ENCODE data around the gene POLR3K. TPM values are rescaled to one million over a fixed set of nuclear protein-coding genes. Genes with fewer than 3 reads are reported as not detected.
A peak's percentile ranks its signal among the peaks of the same experiment; 100 is the strongest.

POLR3K gene
- total and polyA plus RNA-seq, 8 donors: 9.6 to 13.4 (median 11.3) TPM

- H3K36me3 ChIP-seq: no peaks in the 10 kb centered on the region
- H3K4me3 ChIP-seq: peak within 1 kb of the TSS; percentile 68 to 73
- H3K27me3 ChIP-seq: peaks cover 0 to 36% of the 10 kb centered on the region in 2 donors
- peak within 1 kb of the TSS; percentile 78 to 80 for H3K27ac ChIP-seq
- TF ChIP-seq, protein P1, sequence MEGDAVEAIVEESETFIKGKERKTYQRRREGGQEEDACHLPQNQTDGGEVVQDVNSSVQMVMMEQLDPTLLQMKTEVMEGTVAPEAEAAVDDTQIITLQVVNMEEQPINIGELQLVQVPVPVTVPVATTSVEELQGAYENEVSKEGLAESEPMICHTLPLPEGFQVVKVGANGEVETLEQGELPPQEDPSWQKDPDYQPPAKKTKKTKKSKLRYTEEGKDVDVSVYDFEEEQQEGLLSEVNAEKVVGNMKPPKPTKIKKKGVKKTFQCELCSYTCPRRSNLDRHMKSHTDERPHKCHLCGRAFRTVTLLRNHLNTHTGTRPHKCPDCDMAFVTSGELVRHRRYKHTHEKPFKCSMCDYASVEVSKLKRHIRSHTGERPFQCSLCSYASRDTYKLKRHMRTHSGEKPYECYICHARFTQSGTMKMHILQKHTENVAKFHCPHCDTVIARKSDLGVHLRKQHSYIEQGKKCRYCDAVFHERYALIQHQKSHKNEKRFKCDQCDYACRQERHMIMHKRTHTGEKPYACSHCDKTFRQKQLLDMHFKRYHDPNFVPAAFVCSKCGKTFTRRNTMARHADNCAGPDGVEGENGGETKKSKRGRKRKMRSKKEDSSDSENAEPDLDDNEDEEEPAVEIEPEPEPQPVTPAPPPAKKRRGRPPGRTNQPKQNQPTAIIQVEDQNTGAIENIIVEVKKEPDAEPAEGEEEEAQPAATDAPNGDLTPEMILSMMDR (IDR thresholded peaks at IDR 0.05): no peak
- intact Hi-C loops (cut with DNase I): no loop called here
- peak in 3 of 4 donors; percentile 57 to 85 (median 79) for DNase-seq
- peak; percentile 74 for ATAC-seq
- no peaks in the 10 kb centered on the region for H3K9me3 ChIP-seq
- H3K4me1 ChIP-seq: peaks cover 30 to 74% of the 10 kb centered on the region in 2 donors
Observed at GRCh38 chr16:72561-73548, 19.4 kb upstream of the POLR3K start, which contains the start of gene RHBDF1. Gene RHBDF1, minus strand, starts transcription at chr16:72631. Its CDS starts 7,616 bp downstream, at chr16:65015.

DNA sequence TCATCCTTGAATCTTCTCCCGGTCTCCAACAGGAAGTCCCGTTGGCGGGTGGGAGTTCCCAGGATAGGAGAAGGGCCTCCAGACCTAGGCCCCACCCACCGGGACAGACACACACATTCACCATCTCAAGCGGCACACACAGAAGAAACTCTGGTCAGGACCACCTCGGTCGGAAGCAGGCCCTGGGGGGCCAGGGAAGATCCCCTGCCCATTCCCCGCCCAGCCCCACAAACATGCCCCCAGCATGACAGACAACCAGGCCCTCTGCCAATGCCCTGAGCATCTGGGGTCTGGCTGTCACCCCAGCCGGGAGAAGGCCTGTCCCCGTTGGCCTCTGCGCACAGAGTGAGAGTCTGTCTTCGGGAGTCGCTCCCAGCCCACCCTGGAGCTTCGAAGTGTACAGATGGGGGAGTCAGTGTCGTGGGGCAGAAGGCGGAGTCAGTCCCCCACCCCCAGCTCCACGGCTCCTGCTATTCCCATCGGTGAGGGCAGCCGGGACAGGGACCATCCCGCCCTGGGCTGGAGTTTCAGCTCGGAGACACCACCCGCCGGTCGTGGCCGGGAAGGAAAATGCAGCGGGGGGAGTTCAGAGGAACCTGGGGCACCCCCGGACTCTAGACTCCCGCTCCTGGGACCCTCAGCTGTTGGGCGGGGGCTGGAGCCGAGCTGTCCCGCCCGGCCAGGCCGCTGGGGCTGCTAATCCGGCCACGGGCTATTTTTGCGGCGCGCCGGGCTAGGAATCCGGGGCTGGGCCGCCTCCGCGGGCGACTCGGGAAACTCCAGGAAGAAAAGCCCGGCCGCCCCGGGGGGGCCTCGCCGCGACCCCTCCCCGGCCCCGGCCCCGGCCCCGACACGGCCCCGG, 18.4 kb upstream of the POLR3K start:
- Histone ChIP-seq H3K27ac (peak overlapping the region; percentile 78 to 80), H3K36me3 (no peaks in the 10 kb centered on the region), H3K9me3 (no peaks in the 10 kb centered on the region), H3K4me1 (peaks cover 22 to 64% of the 10 kb centered on the region in 2 donors), H3K4me3 (peak overlapping the region; percentile 68 to 73), H3K27me3 (peaks cover 0 to 36% of the 10 kb centered on the region in 2 donors)
- DNase-seq (peak in 2 of 4 donors; percentile 78 to 90), ATAC-seq (peak; percentile 72)
- intact Hi-C loops (cut with DNase I): no loop called here
- TF ChIP-seq, protein P1 (IDR thresholded peaks at IDR 0.05): no peak

GRCh38 chr16:71210-71539, 17.8 kb upstream of the POLR3K start:
- no peak for DNase-seq
- Histone ChIP-seq H3K27ac (peak overlapping the region; percentile 78 to 80), H3K4me1 (peaks cover 17 to 63% of the 10 kb centered on the region in 2 donors), H3K4me3 (peak overlapping the region; percentile 68 to 73), H3K36me3 (no peaks in the 10 kb centered on the region), H3K9me3 (no peaks in the 10 kb centered on the region), H3K27me3 (peaks cover 0 to 36% of the 10 kb centered on the region in 2 donors)
- no peak for ATAC-seq
- intact Hi-C loops (cut with DNase I): no loop called here
- TF ChIP-seq, protein P1 (IDR thresholded peaks at IDR 0.05): no peak

DNA sequence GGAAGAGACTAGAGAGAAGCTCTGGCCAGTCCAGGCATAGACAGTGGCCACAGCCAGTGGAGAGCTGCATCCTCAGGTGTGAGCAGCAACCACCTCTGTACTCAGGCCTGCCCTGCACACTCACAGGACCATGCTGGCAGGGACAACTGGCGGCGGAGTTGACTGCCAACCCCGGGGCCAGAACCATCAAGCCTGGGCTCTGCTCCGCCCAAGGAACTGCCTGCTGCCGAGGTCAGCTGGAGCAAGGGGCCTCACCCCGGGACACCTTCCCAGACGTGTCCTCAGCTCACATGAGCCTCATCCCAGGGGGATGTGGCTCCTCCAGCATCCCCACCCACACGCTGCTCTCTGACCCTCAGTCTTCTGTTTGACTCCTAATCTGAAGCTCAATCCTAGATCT, 15.8 kb upstream of the POLR3K start:
- intact Hi-C loops (cut with DNase I): no loop called here
- no peak for DNase-seq

More for the DNA sequence above, 15.8 kb upstream of the POLR3K start:
- no peak for ATAC-seq
- Histone ChIP-seq H3K36me3 (peaks cover 0 to 6% of the 10 kb centered on the region in 2 donors), H3K4me1 (peaks cover 12 to 56% of the 10 kb centered on the region in 2 donors), H3K9me3 (no peaks in the 10 kb centered on the region), H3K4me3 (no peak overlapping the region), H3K27ac (no peak overlapping the region), H3K27me3 (peaks cover 0 to 33% of the 10 kb centered on the region in 2 donors)
- TF ChIP-seq, protein P1 (IDR thresholded peaks at IDR 0.05): no peak

Measured in left lung (tissue), 10 donors.